RWPE2 (cell line): ENCODE data around the gene MRPL51.
A peak's percentile ranks its signal among the peaks of the same experiment; 100 is the strongest.
"Not testable (repeated sequence)": the region's sequence is repeated elsewhere in the genome, so short reads cannot be mapped to it uniquely, and the experiment has no call there.

ENCODE experiments used
- ATAC-seq: fragments of 200-7000 bp; cut with Tn5 transposase; 3 replicates; pipeline ENCODE4 v1.9.1; 2021; ENCODE audit warnings: low read depth
- DNase-seq: peaks from one replicate; pipeline ENCODE4 v3.0.0-alpha.2; 2020; ENCODE audit warnings: low spot score
- H3K27ac ChIP-seq: fragments of 450-650 bp; 2 replicates; pipeline ENCODE4 v1.5.1; 2017; ENCODE audit warnings: mild to moderate bottlenecking; ENCODE audit not compliant: poor library complexity, severe bottlenecking
- H3K27me3 ChIP-seq: fragments of 250-450 bp; sonication (Bioruptor Pico); 2 replicates; pipeline ENCODE4 v1.5.1; 2021; ENCODE audit warnings: mild to moderate bottlenecking, moderate library complexity; ENCODE audit not compliant: insufficient read depth, poor library complexity, severe bottlenecking
- H3K36me3 ChIP-seq: fragments of 250-450 bp; sonication (Bioruptor Pico); 2 replicates; pipeline ENCODE4 v1.5.1; 2020; ENCODE audit warnings: low read depth, mild to moderate bottlenecking, moderate library complexity
- H3K4me1 ChIP-seq: fragments of 250-450 bp; sonication (Bioruptor Pico); 2 replicates; pipeline ENCODE4 v1.5.1; 2021; ENCODE audit warnings: mild to moderate bottlenecking, moderate library complexity; ENCODE audit not compliant: insufficient read depth, poor library complexity, severe bottlenecking
- H3K4me3 ChIP-seq: fragments of 250-450 bp; sonication (Bioruptor Pico); 2 replicates; pipeline ENCODE4 v1.5.1; 2021; ENCODE audit warnings: mild to moderate bottlenecking, moderate library complexity; ENCODE audit not compliant: severe bottlenecking
- H3K9me3 ChIP-seq: fragments of 250-450 bp; sonication (Bioruptor Pico); 2 replicates; pipeline ENCODE4 v1.5.1; 2021; ENCODE audit warnings: mild to moderate bottlenecking, moderate library complexity; ENCODE audit not compliant: severe bottlenecking
- TF ChIP-seq, protein P1 (sequence below): fragments of 450-650 bp; IDR thresholded peaks from one replicate; pipeline ENCODE4 v1.5.1; 2017; ENCODE audit warnings: mild to moderate bottlenecking, moderate library complexity; ENCODE audit not compliant: poor library complexity, severe bottlenecking

The MRPL51 gene

DNA sequence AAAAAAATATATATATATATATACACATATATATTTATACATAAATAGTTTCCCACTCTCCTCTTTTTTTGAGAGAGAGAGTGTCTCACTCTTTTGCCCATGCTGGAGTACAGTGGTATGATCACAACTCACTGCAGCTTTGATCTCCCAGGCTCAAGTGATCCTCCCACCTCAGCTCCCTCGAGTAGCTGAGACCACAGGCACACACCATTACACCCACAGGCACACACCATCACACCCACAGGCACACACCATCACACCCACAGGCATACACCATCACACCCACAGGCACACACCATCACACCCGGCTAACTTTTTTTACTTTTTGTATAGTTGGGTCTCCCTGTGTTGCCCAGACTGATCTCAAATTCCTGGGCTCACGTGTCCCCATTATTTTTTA lies 27.1 kb upstream of the MRPL51 start:
- H3K27ac ChIP-seq = no peak overlapping the region
- H3K4me1 ChIP-seq = no peaks in the 10 kb centered on the region
- peaks cover 97% of the 10 kb centered on the region for H3K36me3 ChIP-seq
- H3K27me3 ChIP-seq = no peaks in the 10 kb centered on the region
- no peak for ATAC-seq
- no peak overlapping the region for H3K4me3 ChIP-seq
- TF ChIP-seq, protein P1, sequence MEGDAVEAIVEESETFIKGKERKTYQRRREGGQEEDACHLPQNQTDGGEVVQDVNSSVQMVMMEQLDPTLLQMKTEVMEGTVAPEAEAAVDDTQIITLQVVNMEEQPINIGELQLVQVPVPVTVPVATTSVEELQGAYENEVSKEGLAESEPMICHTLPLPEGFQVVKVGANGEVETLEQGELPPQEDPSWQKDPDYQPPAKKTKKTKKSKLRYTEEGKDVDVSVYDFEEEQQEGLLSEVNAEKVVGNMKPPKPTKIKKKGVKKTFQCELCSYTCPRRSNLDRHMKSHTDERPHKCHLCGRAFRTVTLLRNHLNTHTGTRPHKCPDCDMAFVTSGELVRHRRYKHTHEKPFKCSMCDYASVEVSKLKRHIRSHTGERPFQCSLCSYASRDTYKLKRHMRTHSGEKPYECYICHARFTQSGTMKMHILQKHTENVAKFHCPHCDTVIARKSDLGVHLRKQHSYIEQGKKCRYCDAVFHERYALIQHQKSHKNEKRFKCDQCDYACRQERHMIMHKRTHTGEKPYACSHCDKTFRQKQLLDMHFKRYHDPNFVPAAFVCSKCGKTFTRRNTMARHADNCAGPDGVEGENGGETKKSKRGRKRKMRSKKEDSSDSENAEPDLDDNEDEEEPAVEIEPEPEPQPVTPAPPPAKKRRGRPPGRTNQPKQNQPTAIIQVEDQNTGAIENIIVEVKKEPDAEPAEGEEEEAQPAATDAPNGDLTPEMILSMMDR = no peak
- no peak for DNase-seq
- no peaks in the 10 kb centered on the region for H3K9me3 ChIP-seq

DNA sequence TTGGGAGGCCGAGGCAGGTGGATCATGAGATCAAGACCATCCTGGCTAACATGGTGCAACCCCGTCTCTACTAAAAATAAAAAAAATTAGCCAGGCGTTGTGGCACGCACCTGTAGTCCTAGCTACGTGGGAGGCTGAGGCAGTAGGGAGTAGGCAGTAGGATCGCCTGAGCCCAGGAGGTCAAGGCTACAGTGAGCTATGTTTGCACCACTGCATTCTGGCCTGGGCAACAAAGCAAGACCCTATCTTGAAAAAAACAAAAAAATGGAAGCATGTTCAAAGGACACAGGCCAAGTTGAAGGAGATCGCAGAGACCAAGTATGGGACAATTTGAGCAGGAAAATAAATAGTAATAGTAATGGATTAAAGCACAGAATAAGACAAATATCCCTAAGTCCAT lies 15.0 kb upstream of the MRPL51 start:
- TF ChIP-seq, protein P1 = no peak
- ATAC-seq = no peak
- no peaks in the 10 kb centered on the region for H3K9me3 ChIP-seq

DNA sequence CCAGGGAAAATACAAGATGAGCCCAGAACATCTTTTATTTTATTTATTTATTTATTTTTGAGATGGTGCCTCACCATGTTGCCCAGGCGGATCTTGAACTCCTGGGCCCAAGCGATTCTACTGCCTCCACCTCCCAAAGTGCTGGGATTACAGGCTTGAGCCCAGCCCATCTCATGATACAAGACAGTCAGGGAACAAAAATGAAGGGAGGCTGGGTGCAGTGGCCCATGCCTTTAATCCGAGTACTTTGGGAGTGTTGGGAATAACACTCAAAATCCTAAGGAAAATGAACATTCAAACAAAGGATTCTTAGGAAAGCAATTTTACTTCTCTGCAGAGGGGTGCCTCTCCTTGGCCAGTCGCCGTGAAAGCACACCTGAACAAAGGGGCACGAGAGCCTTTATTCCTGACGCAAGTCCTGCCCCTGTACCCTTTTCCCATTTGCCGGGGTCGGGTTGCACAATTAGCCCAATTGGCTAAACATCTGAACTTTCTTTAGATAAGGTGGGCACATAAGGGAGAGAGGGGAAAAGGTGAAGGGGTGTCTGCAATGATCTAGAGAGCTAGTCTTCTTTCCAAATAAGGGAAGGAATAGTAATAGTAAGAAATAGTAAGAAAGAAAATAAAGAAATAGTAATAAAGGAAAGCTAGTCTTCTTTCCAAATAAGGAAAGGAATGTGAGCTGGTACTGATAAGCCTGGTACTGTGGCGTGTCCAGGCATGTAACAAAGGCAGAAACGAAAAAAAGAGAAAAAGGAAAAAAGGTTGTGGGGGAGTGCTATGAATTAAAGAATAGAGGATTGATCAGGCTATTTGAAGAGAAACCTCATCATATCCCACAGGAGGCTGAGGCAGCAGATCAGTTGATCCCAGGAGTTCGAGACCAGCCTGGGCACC lies 14.3 kb upstream of the MRPL51 start:
- TF ChIP-seq, protein P1 = no peak
- Histone ChIP-seq H3K4me1 (peaks cover 18% of the 10 kb centered on the region), H3K4me3 (no peak overlapping the region), H3K9me3 (no peaks in the 10 kb centered on the region), H3K27me3 (no peaks in the 10 kb centered on the region), H3K27ac (peak overlapping the region; percentile 70), H3K36me3 (peaks cover 81% of the 10 kb centered on the region)
- ATAC-seq = peak; percentile 59; the same call in 2 of the 3 replicates
- no peak for DNase-seq

More for the DNA sequence above, 15.0 kb upstream of the MRPL51 start:
- Histone ChIP-seq H3K27ac (peak overlapping the region; percentile 70), H3K4me1 (peaks cover 18% of the 10 kb centered on the region), H3K4me3 (no peak overlapping the region), H3K36me3 (peaks cover 81% of the 10 kb centered on the region), H3K27me3 (no peaks in the 10 kb centered on the region)
- no peak for DNase-seq

DNA sequence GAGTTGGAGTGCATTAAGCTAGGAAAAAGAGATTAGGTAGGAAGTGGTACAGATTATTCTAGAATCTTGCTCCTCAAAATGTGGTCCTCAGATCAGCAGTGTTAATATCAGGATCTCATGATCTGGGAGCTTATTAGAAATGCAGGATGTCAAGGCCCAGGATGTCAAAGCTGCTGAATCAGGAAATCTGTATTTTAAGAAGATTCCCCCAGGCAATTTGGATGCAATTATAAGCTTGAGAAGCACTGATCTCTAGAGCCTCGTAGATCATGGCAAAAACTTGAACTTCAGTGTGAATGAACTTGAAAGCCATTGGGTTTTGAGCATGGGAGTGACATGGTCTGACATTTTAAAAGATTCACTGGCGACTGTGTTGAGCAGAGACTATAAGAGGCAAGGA lies 7.4 kb upstream of the MRPL51 start:
- Histone ChIP-seq H3K36me3 (peaks cover 83% of the 10 kb centered on the region), H3K9me3 (no peaks in the 10 kb centered on the region), H3K4me1 (peaks cover 1% of the 10 kb centered on the region), H3K27me3 (no peaks in the 10 kb centered on the region), H3K27ac (no peak overlapping the region), H3K4me3 (no peak overlapping the region)
- DNase-seq (no peak), ATAC-seq (no peak)
- TF ChIP-seq, protein P1 = no peak

DNA sequence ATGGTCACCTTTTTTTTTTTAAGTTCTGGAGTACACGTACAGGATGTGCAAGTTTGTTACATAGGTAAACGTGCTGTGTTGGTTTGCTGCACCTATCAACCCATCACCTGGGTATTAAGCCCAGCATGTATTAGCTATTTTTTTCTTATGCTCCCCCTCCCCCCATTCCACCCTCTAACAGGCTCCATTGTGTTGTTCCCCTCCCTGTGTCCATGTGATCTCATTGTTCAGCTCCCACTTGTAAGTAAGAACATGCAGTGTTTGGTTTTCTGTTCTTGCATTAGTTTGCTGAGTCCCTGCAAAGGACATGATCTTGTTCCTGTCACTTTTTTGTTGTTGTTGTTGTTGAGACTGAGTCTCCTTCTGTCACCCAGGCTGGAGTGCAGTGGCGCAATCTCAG lies 4.2 kb upstream of the MRPL51 start:
- not testable (repeated sequence) for H3K9me3 ChIP-seq, H3K27ac ChIP-seq, DNase-seq, H3K4me3 ChIP-seq, ATAC-seq, H3K27me3 ChIP-seq
- peaks cover 10% of the 10 kb centered on the region for H3K4me1 ChIP-seq
- peaks cover 72% of the 10 kb centered on the region for H3K36me3 ChIP-seq
